Right atrium auricular region (tissue), 2 donors: ENCODE results near the gene ACKR1. TPM values are rescaled to one million over a fixed set of nuclear protein-coding genes. Genes with fewer than 3 reads are reported as not detected.

Experiments used
- DNase-seq: peaks from one replicate; pipeline ENCODE4 v3.0.0-alpha.2; 2019; ENCODE audit warnings: low spot score
- H3K27ac ChIP-seq, 2 donors: fragments of 200-600 bp; sonication (generic); 1 replicate in 1 of 2; 2 replicates in 1 of 2; pipeline ENCODE4 v1.5.1; 2016 to 2019
- H3K27me3 ChIP-seq, 2 donors: fragments of 200-600 bp; sonication (generic); one replicate each; pipeline versions ENCODE4 v1.5.1 to v1.6.0; 2017 to 2019
- H3K36me3 ChIP-seq: fragments of 200-600 bp; sonication (generic); one replicate; pipeline ENCODE4 v1.5.1; 2016
- H3K4me1 ChIP-seq, 2 donors: fragments of 200-600 bp; sonication (generic); one replicate each; pipeline versions ENCODE4 v1.5.1 to v1.6.0; 2017 to 2019
- H3K4me3 ChIP-seq, 2 donors: fragments of 200-600 bp; sonication (generic); 1 replicate in 1 of 2; 2 replicates in 1 of 2; pipeline ENCODE4 v1.5.1; 2017 to 2019; ENCODE audit warnings: mild to moderate bottlenecking in 1 of 2, moderate library complexity in 1 of 2
- H3K9me3 ChIP-seq, 2 donors: fragments of 200-600 bp; sonication (generic); one replicate each; pipeline ENCODE4 v1.5.1; 2019
- total RNA-seq, 2 donors: library from RNA; depleted of rRNA; stranded (reverse); fragments of >200 nt; gene quantifications; one replicate each; pipeline ENCODE4 v1.1.0, GENCODE V29; 2016
- TF ChIP-seq, protein P1 (sequence below), 2 donors: fragments of 200-600 bp; sonication (generic); IDR thresholded peaks; one replicate each; pipeline ENCODE4 v1.5.1; 2019; ENCODE audit warnings: antibody characterized with exemption in 2 of 2

The ACKR1 gene
- total RNA-seq, 2 donors from 2014 or later = 13.3 to 13.8 TPM

DNA sequence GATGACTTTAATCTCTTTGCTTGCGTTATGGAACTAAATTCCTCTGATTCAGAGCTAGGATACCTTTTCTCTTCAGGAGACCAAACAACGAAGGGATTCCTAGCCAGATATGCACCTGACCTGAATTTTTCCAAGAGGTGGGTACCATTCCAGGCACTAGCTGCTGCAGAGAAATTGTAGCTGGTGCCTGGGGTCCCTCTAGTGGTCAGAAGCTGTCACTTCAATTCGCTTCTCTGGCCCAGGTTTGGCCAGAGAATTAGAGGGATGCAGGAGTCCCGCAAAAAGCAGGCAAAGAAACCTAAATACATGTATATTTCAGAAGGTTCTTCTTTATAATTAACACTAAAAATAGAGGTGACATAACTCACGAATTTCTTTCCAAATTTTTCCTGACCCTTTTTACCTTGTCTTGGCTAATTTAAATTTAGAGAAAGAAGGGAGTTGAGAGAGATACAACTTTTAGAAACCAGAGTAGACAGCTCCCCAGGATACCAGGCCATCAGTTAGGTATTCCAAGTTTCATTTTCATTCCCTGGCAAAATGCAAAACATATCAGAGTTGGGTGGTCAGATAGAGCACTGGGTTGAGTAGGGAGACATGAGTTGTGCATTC lies 9.6 kb downstream of the ACKR1 start:
- no peak for DNase-seq
- no peaks in the 10 kb centered on the region for H3K27me3 ChIP-seq

GRCh38 chr1:159218649-159219636 lies 14.3 kb downstream of the ACKR1 start:
- DNase-seq = no peak
- Histone ChIP-seq H3K36me3 (no peaks in the 10 kb centered on the region), H3K9me3 (no peaks in the 10 kb centered on the region), H3K4me3 (no peak overlapping the region), H3K4me1 (no peaks in the 10 kb centered on the region), H3K27ac (no peak overlapping the region), H3K27me3 (no peaks in the 10 kb centered on the region)
- TF ChIP-seq, protein P1, sequence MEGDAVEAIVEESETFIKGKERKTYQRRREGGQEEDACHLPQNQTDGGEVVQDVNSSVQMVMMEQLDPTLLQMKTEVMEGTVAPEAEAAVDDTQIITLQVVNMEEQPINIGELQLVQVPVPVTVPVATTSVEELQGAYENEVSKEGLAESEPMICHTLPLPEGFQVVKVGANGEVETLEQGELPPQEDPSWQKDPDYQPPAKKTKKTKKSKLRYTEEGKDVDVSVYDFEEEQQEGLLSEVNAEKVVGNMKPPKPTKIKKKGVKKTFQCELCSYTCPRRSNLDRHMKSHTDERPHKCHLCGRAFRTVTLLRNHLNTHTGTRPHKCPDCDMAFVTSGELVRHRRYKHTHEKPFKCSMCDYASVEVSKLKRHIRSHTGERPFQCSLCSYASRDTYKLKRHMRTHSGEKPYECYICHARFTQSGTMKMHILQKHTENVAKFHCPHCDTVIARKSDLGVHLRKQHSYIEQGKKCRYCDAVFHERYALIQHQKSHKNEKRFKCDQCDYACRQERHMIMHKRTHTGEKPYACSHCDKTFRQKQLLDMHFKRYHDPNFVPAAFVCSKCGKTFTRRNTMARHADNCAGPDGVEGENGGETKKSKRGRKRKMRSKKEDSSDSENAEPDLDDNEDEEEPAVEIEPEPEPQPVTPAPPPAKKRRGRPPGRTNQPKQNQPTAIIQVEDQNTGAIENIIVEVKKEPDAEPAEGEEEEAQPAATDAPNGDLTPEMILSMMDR (IDR thresholded peaks at IDR 0.05) = no peak

More for the DNA sequence above, 9.6 kb downstream of the ACKR1 start:
- H3K4me1 ChIP-seq = no peaks in the 10 kb centered on the region
- H3K9me3 ChIP-seq = no peaks in the 10 kb centered on the region
- TF ChIP-seq, protein P1 (IDR thresholded peaks at IDR 0.05) = peak; percentile 77 to 89
- H3K4me3 ChIP-seq = no peak overlapping the region
- H3K36me3 ChIP-seq = no peaks in the 10 kb centered on the region
- no peak overlapping the region for H3K27ac ChIP-seq

- TF ChIP-seq, protein P1 (IDR thresholded peaks at IDR 0.05) = no peak
- Histone ChIP-seq H3K36me3 (no peaks in the 10 kb centered on the region), H3K27ac (no peak overlapping the region), H3K4me3 (no peak overlapping the region), H3K9me3 (no peaks in the 10 kb centered on the region), H3K27me3 (no peaks in the 10 kb centered on the region), H3K4me1 (no peaks in the 10 kb centered on the region)
- no peak for DNase-seq
Measured at GRCh38 chr1:159222075-159222865, 17.6 kb downstream of the ACKR1 start.

DNA sequence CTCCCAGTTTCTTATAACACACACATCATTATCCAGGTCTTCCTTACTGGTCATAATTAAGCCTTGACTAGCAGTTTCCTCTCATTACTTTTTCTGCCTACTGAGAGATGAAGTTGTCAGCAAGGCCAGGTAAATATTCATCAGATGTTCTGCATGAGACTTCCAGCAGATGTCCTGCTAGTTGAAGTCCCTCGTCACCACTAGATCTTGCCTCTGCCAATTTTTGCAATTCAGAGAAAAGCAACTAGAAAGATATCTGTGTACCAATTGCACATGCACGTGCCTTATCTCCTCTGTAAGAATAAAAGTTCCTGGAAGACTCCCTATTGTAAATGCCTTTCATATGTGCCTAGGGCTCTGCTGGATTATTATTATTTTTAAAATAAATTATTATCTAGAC lies 18.3 kb downstream of the ACKR1 start:
- Histone ChIP-seq H3K9me3 (no peaks in the 10 kb centered on the region), H3K27me3 (no peaks in the 10 kb centered on the region), H3K27ac (no peak overlapping the region), H3K36me3 (no peaks in the 10 kb centered on the region), H3K4me3 (no peak overlapping the region), H3K4me1 (no peaks in the 10 kb centered on the region)
- DNase-seq = no peak
- TF ChIP-seq, protein P1 (IDR thresholded peaks at IDR 0.05) = no peak

- H3K4me1 ChIP-seq = no peaks in the 10 kb centered on the region
Measured at GRCh38 chr1:159228554-159228953, 23.9 kb downstream of the ACKR1 start.

More at GRCh38 chr1:159228554-159228953, 23.9 kb downstream of the ACKR1 start:
- DNase-seq = no peak
- no peak overlapping the region for H3K27ac ChIP-seq
- H3K9me3 ChIP-seq = no peaks in the 10 kb centered on the region
- TF ChIP-seq, protein P1 (IDR thresholded peaks at IDR 0.05) = no peak
- H3K27me3 ChIP-seq = no peaks in the 10 kb centered on the region
- no peaks in the 10 kb centered on the region for H3K36me3 ChIP-seq
- H3K4me3 ChIP-seq = no peak overlapping the region
